ENCODE measurements around the gene SEPTIN12. TPM values are rescaled to one million over a fixed set of nuclear protein-coding genes. Genes with fewer than 3 reads are reported as not detected.

SEPTIN12 gene
- polyA plus RNA-seq, 10 donors = 9.8 TPM; not detected in 9

GRCh38 chr16:4803401-4803844 lies 15.3 kb upstream of the SEPTIN12 start:
- DNase-seq = no peak

GRCh38 chr16:4802659-4803287 lies 14.6 kb upstream of the SEPTIN12 start:
- peak; percentile 91 to 94 (median 93) for DNase-seq

- DNase-seq = peak in 2 of 3 donors; percentile 29 to 37
Observed at GRCh38 chr16:4801962-4802658, 14.0 kb upstream of the SEPTIN12 start, which contains the start of gene ROGDI. ROGDI (minus strand) TSS chr16:4802633; CDS start chr16:4802571, 62 bp downstream.

GRCh38 chr16:4801051-4801961 lies 13.2 kb upstream of the SEPTIN12 start:
- DNase-seq = no peak

GRCh38 chr16:4800290-4801041 lies 12.3 kb upstream of the SEPTIN12 start:
- DNase-seq = no peak

- DNase-seq = no peak
Observed at GRCh38 chr16:4799171-4799855, 11.2 kb upstream of the SEPTIN12 start.

- DNase-seq = no peak
Observed at GRCh38 chr16:4798456-4798855, 10.3 kb upstream of the SEPTIN12 start.

GRCh38 chr16:4797805-4798252 lies 9.7 kb upstream of the SEPTIN12 start:
- DNase-seq = no peak

- no peak for DNase-seq
Observed at GRCh38 chr16:4796982-4797804, 9.0 kb upstream of the SEPTIN12 start.

GRCh38 chr16:4795828-4796572 lies 7.9 kb upstream of the SEPTIN12 start:
- DNase-seq = no peak

GRCh38 chr16:4795181-4795827 lies 7.2 kb upstream of the SEPTIN12 start, which contains the start of gene SMIM22:
SMIM22 (plus strand) TSS chr16:4795369; CDS start chr16:4795735, 366 bp downstream.
- no peak for DNase-seq

GRCh38 chr16:4792951-4793513 lies 4.9 kb upstream of the SEPTIN12 start:
- DNase-seq = no peak

- no peak for DNase-seq
Observed at GRCh38 chr16:4790871-4791270, 2.7 kb upstream of the SEPTIN12 start.

GRCh38 chr16:4790261-4790660 lies 2.1 kb upstream of the SEPTIN12 start:
- no peak for DNase-seq

- no peak for DNase-seq
Observed at GRCh38 chr16:4788910-4789309, 765 bp upstream of the SEPTIN12 start.

- DNase-seq = no peak
Observed at GRCh38 chr16:4788489-4788889, 344 bp upstream of the SEPTIN12 start.

GRCh38 chr16:4787068-4787467 lies 1.1 kb downstream of the SEPTIN12 start:
- DNase-seq = no peak
